ENCODE data around the gene MED9.

GRCh38 chr17:17505610-17506171 is 28.9 kb downstream of the MED9 start:
- TF ChIP-seq CTCF (IDR thresholded peaks at IDR 0.05; ENCODE audit: low read depth, low read length): no peak
- TF ChIP-seq POLR2A (IDR thresholded peaks at IDR 0.05; ENCODE audit: extremely low read depth, insufficient read length): no peak
- TF ChIP-seq MYC (IDR thresholded peaks at IDR 0.05; ENCODE audit: low read depth, low read length): no peak
- TF ChIP-seq MAX (IDR thresholded peaks at IDR 0.05; ENCODE audit: low read depth, low read length): no peak
